SKM-1 (cell line): Measurements from ENCODE around the gene AK4.

Experiments
- DNase-seq: peaks from one replicate; lab custom pipeline; 2025; ENCODE audit not compliant: unreplicated experiment; lab: John Stamatoyannopoulos, UW

AK4 gene

DNA sequence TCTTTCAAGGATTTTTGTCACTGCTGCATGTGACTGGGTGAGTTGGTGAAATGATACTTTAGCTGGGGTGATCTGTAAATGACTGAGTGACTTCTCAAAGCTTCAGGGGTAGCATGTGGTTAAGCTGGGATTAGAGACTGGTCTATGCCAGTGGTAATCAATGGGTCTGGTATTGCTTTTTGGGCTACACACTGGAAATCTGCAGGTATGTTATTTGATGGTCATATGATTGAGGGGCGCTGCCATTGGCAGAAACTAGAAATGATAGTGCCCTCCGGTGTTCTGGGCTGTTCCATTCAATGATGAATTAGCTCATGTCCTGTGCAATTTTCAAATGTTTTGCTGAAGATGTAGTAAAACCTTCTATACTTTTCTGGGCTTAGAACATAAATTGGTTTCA, 121.6 kb downstream of the AK4 start:
- DNase-seq = no peak

- no peak for DNase-seq
Measured at GRCh38 chr1:65276197-65276939, 128.4 kb downstream of the AK4 start.

DNA sequence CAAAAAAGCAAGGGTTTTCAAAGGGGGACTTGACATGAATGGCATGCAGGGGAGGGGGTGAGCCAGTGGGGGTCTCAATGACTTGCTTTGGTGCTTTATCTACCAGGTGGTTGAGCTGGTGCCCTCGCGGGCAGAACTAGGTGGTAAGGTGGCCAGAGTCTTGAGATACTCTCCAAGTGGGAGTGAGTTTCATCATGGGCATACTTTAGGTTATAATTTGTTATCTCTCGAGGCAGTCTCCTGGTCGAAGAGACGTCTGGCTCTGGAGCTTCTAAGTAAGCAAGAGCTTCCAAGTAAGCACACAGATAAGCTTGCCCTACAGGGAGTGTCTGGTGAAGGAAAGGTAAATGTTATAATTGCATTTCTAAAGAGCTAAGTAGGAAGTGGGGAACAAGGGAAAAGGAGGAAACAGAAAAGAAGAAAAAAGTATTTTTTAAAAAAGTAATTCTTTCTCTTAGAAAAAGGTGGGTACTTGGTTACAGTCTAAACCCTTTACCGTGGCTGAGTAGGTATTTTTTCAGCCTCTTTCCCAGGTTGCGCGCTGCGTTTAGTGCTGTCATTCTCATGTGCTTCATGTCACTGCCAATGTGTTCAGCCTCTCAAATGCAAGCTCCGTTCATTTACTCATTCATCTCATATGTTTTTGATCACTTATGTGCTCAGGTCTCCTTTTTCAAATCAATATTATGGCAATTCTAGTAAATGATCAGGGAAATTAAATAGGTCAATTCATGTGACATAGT, 129.8 kb downstream of the AK4 start:
- no peak for DNase-seq

DNA sequence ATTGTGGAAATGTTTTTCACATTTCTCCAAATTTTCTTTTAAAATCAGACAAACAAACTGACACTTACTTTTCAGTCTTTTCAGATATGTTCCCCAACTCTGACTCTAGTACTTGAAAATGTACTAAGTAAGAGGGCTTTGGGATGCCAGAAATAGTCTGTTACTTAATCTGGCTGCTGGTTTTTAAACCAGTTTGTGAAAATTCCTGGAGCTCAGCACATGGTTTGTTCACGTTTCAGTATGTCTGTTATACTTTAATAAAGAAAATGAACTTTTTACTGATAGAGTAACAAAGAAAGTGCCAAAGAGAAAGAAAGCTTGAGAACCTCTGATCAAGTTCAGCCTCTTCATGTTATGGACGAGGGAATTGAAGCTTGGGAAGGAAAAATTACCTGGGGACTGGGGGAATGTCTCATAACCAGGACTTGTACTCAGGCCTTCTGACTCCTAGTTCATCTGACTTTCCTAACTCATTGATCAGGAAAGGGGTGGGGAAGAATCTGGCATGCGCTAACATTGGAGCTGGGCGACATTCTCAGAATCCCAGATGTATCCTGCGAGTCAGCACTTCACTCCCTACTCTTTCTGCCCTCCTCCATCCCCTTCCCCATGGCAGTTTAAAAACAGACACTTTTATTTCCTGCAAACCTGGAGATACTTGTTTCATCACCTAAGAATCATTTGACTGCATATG, 130.5 kb downstream of the AK4 start:
- DNase-seq = no peak

DNA sequence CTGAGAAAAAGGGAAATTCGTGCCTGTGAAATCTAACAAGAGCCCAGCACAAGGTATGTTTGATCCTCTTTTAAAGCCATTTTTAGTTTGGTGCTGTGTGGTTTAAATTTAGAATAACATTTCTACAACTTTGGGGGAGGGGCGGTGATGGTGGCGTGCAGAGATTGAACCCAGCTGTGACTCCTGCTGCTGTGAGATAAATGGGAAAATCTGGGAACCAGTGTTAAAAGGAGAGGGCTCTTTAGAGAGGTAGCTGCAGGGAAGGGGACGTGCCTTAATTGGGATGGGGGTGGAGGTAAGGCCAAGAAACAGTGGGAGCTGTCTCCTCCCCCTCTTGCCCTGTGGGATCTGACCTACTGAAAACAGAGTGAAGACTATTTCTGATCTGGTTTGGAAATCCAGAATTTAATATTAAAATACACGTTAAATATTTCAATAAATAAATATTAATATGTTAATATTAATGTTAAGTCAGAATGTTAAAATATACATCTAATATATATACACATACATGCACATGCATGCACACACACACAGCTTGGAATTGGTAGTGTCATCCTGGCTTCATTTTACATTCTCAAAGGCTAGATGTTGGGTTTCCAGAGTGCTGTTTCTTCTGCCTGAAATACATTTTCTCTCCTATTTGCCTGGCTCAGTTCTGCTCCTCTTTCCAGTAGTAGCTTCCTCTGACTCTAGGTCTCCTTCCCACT, 131.2 kb downstream of the AK4 start:
- no peak for DNase-seq
